ENCODE measurements around the gene ARHGAP15.

The ARHGAP15 gene

DNA sequence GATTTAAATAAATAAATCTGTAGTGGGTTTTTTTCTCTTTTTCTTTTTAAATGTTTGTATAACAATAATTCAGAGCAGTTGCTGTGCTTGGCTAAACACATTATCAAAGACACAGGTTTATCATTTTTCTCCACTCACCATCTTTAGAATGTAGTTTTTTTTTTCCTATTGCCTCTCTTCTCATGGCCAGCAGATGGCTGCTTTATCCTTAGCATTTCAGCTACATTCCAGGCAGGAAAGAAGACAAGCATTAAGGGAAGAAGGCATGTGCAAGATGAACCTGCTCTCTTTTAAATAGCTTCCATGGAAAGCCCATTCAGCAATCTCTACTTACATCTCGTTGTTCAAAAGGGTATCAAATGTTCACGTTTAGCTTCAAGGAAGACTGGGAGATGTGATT, 42.6 kb downstream of the ARHGAP15 start:
- no peak overlapping the region for H3K27ac ChIP-seq
- H3K9me3 ChIP-seq: no peaks in the 10 kb centered on the region
- no peak overlapping the region for H3K4me3 ChIP-seq (ENCODE audit: low read depth in 1 of 2, low read length in 1 of 2)
- peaks cover 4% of the 10 kb centered on the region for H3K36me3 ChIP-seq
- peaks cover 0 to 4% of the 10 kb centered on the region in 2 experiments for H3K4me1 ChIP-seq (ENCODE audit: control insufficient read depth in 1 of 2, insufficient read depth in 1 of 2, low read depth in 1 of 2, low read length in 1 of 2)
- H3K27me3 ChIP-seq: no peaks in the 10 kb centered on the region
- TF ChIP-seq, protein P1, sequence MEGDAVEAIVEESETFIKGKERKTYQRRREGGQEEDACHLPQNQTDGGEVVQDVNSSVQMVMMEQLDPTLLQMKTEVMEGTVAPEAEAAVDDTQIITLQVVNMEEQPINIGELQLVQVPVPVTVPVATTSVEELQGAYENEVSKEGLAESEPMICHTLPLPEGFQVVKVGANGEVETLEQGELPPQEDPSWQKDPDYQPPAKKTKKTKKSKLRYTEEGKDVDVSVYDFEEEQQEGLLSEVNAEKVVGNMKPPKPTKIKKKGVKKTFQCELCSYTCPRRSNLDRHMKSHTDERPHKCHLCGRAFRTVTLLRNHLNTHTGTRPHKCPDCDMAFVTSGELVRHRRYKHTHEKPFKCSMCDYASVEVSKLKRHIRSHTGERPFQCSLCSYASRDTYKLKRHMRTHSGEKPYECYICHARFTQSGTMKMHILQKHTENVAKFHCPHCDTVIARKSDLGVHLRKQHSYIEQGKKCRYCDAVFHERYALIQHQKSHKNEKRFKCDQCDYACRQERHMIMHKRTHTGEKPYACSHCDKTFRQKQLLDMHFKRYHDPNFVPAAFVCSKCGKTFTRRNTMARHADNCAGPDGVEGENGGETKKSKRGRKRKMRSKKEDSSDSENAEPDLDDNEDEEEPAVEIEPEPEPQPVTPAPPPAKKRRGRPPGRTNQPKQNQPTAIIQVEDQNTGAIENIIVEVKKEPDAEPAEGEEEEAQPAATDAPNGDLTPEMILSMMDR (IDR thresholded peaks at IDR 0.05): no peak

DNA sequence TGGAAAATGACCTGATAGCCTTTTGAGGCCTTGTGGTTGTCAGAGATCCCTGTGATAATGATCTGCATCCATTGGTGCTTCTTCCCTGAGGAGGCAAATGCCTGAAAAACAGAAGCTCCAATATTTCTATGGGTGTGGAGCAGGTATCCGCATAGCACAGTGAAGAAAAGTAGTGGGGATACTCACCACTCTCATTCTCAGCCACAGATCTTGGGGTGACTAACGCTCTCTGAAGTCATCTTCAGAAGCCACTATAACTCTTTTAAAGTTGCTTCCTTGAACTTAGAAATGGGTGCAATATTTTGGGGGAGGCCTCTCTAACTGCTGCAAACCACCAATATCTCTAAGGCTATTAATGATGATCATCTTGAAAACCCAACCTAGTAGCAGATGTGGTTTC, 46.2 kb downstream of the ARHGAP15 start:
- H3K27me3 ChIP-seq: no peaks in the 10 kb centered on the region
- H3K9me3 ChIP-seq: no peaks in the 10 kb centered on the region
- TF ChIP-seq, protein P1 (IDR thresholded peaks at IDR 0.05): no peak
- no peak overlapping the region for H3K4me3 ChIP-seq (ENCODE audit: low read depth in 1 of 2, low read length in 1 of 2)
- H3K27ac ChIP-seq: peak overlapping the region; percentile 23
- H3K4me1 ChIP-seq (ENCODE audit: control insufficient read depth in 1 of 2, insufficient read depth in 1 of 2, low read depth in 1 of 2, low read length in 1 of 2): peaks cover 15 to 23% of the 10 kb centered on the region in 2 experiments
- H3K36me3 ChIP-seq: no peaks in the 10 kb centered on the region

DNA sequence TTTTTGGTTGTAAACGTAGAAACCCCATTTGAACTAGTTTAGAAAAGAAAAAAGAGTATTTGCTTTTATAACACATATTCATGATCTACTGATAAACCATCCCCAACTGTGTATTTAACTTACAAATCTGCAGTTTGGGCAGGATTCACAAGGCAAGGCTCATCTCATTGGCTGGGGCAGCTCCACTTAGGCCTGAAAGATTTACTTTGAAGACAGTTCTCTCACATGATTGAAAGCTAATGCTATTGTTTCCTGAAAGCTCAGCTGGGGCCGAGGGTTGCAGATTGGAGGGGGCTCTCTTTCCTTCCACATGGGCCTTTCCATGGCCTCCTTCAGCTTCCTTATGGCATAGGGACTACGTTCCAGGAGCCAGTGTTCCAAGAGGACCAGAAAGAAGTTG, 47.4 kb downstream of the ARHGAP15 start:
- H3K36me3 ChIP-seq: no peaks in the 10 kb centered on the region
- H3K27ac ChIP-seq: peak overlapping the region; percentile 22
- H3K4me3 ChIP-seq (ENCODE audit: low read depth in 1 of 2, low read length in 1 of 2): no peak overlapping the region
- peaks cover 21 to 24% of the 10 kb centered on the region in 2 experiments for H3K4me1 ChIP-seq (ENCODE audit: control insufficient read depth in 1 of 2, insufficient read depth in 1 of 2, low read depth in 1 of 2, low read length in 1 of 2)
- H3K27me3 ChIP-seq: no peaks in the 10 kb centered on the region
- no peaks in the 10 kb centered on the region for H3K9me3 ChIP-seq
- TF ChIP-seq, protein P1 (IDR thresholded peaks at IDR 0.05): no peak

DNA sequence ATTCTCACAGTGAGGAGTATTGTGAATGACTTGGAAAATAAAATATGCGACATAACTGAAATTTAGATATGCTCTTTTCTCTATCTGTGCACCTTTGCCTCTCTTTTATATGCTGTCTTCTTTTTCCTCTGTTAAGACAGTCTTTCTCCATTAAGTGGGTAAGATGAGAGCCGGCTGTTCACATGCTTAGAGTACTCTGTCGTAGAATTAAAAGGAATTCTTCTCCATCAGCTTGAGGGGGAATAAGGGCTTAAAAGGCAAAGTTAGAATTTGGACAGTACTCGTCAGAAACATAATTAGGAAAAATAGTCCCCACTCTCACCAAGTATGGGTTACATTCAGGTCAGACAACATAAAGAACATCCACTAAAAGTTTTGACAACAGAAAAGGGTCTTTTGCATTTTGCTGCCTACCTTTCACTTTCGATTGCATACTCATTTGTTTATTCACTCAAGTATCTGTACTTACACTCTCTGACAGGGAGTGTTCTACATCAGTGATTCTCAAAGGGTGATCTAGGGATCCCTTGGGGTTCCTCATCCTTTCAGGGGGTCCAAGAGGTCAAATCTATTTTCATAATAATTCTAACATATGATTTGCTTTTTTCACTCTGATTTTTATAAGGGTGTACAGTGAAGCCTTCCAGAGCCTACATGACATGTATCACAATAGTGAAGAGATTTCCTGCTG, 48.0 kb downstream of the ARHGAP15 start:
- H3K4me3 ChIP-seq (ENCODE audit: low read depth in 1 of 2, low read length in 1 of 2): no peak overlapping the region
- peak overlapping the region; percentile 22 for H3K27ac ChIP-seq
- no peaks in the 10 kb centered on the region for H3K9me3 ChIP-seq
- no peaks in the 10 kb centered on the region for H3K27me3 ChIP-seq
- H3K36me3 ChIP-seq: no peaks in the 10 kb centered on the region
- TF ChIP-seq, protein P1 (IDR thresholded peaks at IDR 0.05): no peak
- H3K4me1 ChIP-seq (ENCODE audit: control insufficient read depth in 1 of 2, insufficient read depth in 1 of 2, low read depth in 1 of 2, low read length in 1 of 2): peaks cover 22 to 24% of the 10 kb centered on the region in 2 experiments

DNA sequence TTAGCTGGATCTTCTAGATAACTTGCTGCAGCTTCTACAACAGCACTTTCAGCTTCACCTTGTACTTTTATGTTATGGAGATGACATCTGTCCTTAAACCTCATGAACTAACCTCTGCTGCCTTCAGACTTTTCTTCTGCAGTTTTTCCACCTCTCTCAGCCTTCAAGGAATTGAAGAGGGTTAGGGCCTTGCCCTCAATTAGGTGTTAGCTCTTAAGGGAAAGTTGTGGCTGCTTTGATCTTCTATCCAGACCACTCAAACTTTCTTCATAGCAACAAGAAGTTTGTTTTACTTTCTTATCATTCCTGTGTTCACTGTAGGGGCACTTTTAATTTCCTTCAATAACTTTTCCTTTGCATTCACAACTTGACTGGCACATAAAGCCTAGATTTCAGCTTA, 52.3 kb downstream of the ARHGAP15 start:
- Histone ChIP-seq H3K36me3 (no peaks in the 10 kb centered on the region), H3K9me3 (no peaks in the 10 kb centered on the region), H3K27ac (peak overlapping the region; percentile 65), H3K4me1 (ENCODE audit: control insufficient read depth in 1 of 2, insufficient read depth in 1 of 2, low read depth in 1 of 2, low read length in 1 of 2) (peaks cover 28 to 35% of the 10 kb centered on the region in 2 experiments), H3K27me3 (no peaks in the 10 kb centered on the region), H3K4me3 (ENCODE audit: low read depth in 1 of 2, low read length in 1 of 2) (no peak overlapping the region)
- TF ChIP-seq, protein P1 (IDR thresholded peaks at IDR 0.05): no peak

Measured in neutrophil (primary cell).